SJCRH30 (cell line): Measurements from ENCODE around the gene IL17C. TPM values are rescaled to one million over a fixed set of nuclear protein-coding genes. Genes with fewer than 3 reads are reported as not detected.

ENCODE experiments used
- DNase-seq, 2 experiments: peaks; one replicate each; pipeline ENCODE4 v3.0.0-alpha.2; 2015 to 2020
- H3K27ac ChIP-seq: fragments of 250-450 bp; sonication (Bioruptor Pico); 2 replicates; pipeline ENCODE4 v1.5.1; 2020; ENCODE audit warnings: mild to moderate bottlenecking, moderate library complexity
- H3K27me3 ChIP-seq: fragments of 250-450 bp; sonication (Bioruptor Pico); 2 replicates; pipeline ENCODE4 v1.5.1; 2020; ENCODE audit warnings: mild to moderate bottlenecking, moderate library complexity
- H3K36me3 ChIP-seq: fragments of 250-450 bp; sonication (Bioruptor Pico); 2 replicates; pipeline ENCODE4 v1.5.1; 2020; ENCODE audit warnings: mild to moderate bottlenecking, moderate library complexity
- H3K4me1 ChIP-seq: fragments of 250-450 bp; sonication (Bioruptor Pico); 2 replicates; pipeline ENCODE4 v1.5.1; 2020; ENCODE audit warnings: mild to moderate bottlenecking, moderate library complexity
- H3K4me3 ChIP-seq: fragments of 250-450 bp; sonication (Bioruptor Pico); 2 replicates; pipeline ENCODE4 v1.5.1; 2020; ENCODE audit warnings: mild to moderate bottlenecking, moderate library complexity
- H3K9me3 ChIP-seq: fragments of 250-450 bp; sonication (Bioruptor Pico); replicated peaks from 2 replicates; pipeline ENCODE4 v1.5.1; 2020; ENCODE audit warnings: mild to moderate bottlenecking, moderate library complexity
- total RNA-seq: library from RNA; depleted of rRNA; stranded (reverse); fragments of >200 nt; shearing (Covaris generic); gene quantifications from 2 replicates; pipeline ENCODE4 v1.2.3, GENCODE V29; 2014

Gene IL17C
- total RNA-seq, 1 experiment from 2014 or later, result not detected

- no peak overlapping the region for H3K27ac ChIP-seq
- H3K9me3 ChIP-seq, result no peaks in the 10 kb centered on the region
- no peak for DNase-seq
Observed at GRCh38 chr16:88651989-88652761, 13.8 kb downstream of the IL17C start.

GRCh38 chr16:88652762-88653063 is 14.3 kb downstream of the IL17C start:
- H3K36me3 ChIP-seq, result no peaks in the 10 kb centered on the region
- H3K9me3 ChIP-seq, result no peaks in the 10 kb centered on the region
- no peak for DNase-seq

More at GRCh38 chr16:88651989-88652761, 13.8 kb downstream of the IL17C start:
- H3K36me3 ChIP-seq, result no peaks in the 10 kb centered on the region
- no peaks in the 10 kb centered on the region for H3K27me3 ChIP-seq
- H3K4me1 ChIP-seq, result peaks cover 9% of the 10 kb centered on the region; the same call in 1 of the 2 replicates
- H3K4me3 ChIP-seq, result no peak overlapping the region

GRCh38 chr16:88653101-88653500 is 14.7 kb downstream of the IL17C start:
- Histone ChIP-seq H3K27ac (no peak overlapping the region), H3K9me3 (no peaks in the 10 kb centered on the region), H3K27me3 (no peaks in the 10 kb centered on the region), H3K4me3 (no peak overlapping the region), H3K36me3 (no peaks in the 10 kb centered on the region), H3K4me1 (peaks cover 9% of the 10 kb centered on the region; the same call in 1 of the 2 replicates)
- no peak for DNase-seq

More at GRCh38 chr16:88652762-88653063, 14.3 kb downstream of the IL17C start:
- H3K4me3 ChIP-seq, result no peak overlapping the region
- H3K4me1 ChIP-seq, result peaks cover 9% of the 10 kb centered on the region; the same call in 1 of the 2 replicates
- H3K27ac ChIP-seq, result no peak overlapping the region
- no peaks in the 10 kb centered on the region for H3K27me3 ChIP-seq

DNA sequence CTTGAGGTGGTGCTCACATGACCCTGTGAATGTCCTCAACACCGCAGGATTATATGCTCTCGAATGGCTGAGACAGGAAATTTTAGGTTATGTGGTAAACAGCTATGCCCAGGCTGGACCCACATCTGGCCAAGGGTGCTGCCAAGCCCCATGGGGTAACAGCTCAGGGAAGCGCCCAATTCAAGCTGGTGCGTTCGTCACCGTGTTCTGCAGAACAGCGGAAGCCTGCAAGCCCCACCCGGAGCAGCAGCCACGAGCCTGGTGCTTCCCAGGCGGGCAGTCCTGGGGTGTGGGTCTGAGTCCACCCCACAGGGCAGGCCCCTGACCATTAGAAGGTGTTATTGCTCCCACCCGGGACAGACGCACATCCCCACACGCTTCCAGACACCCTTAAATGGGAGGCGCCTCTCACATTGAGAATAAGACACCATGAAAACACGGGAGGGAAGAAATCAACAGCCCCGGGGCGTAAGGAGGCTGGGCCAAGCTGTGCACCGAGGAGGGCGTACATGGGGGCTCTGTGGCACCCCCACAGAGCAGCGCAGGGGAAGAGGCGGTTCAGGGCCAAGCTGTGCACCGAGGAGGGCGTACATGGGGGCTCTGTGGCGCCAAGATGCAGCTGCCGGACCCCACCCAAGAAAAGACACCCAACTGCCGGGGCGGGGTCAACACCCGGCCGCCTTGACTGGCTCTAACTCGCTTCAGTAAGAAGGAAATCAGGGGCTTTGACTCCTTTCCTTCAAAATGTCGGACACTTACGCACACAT is 15.4 kb downstream of the IL17C start:
- no peak for DNase-seq
- no peaks in the 10 kb centered on the region for H3K9me3 ChIP-seq
- H3K27me3 ChIP-seq, result no peaks in the 10 kb centered on the region
- no peak overlapping the region for H3K27ac ChIP-seq
- H3K4me3 ChIP-seq, result no peak overlapping the region
- H3K36me3 ChIP-seq, result no peaks in the 10 kb centered on the region
- H3K4me1 ChIP-seq, result peaks cover 9% of the 10 kb centered on the region; the same call in 1 of the 2 replicates

GRCh38 chr16:88654363-88655052 is 16.1 kb downstream of the IL17C start:
- no peak overlapping the region for H3K4me3 ChIP-seq
- H3K27me3 ChIP-seq, result no peaks in the 10 kb centered on the region
- DNase-seq, result no peak
- no peaks in the 10 kb centered on the region for H3K9me3 ChIP-seq
- H3K36me3 ChIP-seq, result no peaks in the 10 kb centered on the region
- peaks cover 7% of the 10 kb centered on the region; the same call in 1 of the 2 replicates for H3K4me1 ChIP-seq
- H3K27ac ChIP-seq, result no peak overlapping the region

DNA sequence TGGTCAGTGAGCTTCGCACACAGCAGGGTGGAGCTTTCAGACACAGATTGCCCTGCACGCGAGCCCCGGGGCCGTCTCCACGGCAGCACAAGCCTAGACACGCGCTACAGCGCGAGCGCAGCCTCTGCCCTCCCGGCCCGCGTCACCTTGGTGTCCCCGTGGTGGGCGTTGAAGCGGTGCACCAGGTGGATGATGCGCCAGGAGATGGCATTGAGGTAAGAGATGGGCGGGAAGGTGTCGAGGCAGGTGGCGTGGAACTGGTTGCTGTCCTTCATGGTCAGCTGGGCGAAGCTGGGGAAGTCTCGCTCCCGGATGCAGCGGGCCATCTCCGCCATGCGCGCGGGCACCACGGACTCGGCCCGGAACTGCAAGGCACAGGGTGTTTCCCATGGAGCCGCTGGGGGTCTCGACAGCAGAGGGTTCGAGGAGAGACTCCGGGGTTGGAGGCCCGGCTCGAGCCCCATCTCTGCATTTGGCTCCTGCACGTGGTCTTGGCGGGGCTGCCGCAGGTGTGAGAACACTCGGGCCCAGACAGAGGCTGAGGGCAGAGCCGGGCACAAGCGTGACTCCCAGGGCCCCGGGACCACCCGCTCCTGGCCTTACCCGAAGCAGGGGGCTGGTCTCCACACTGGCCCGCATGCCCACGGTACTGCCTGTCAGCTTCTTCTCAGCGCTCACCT is 16.8 kb downstream of the IL17C start:
- Histone ChIP-seq H3K36me3 (no peaks in the 10 kb centered on the region), H3K27ac (no peak overlapping the region), H3K4me3 (no peak overlapping the region), H3K4me1 (peaks cover 3% of the 10 kb centered on the region; the same call in 1 of the 2 replicates), H3K27me3 (no peaks in the 10 kb centered on the region), H3K9me3 (no peaks in the 10 kb centered on the region)
- DNase-seq, result no peak

DNA sequence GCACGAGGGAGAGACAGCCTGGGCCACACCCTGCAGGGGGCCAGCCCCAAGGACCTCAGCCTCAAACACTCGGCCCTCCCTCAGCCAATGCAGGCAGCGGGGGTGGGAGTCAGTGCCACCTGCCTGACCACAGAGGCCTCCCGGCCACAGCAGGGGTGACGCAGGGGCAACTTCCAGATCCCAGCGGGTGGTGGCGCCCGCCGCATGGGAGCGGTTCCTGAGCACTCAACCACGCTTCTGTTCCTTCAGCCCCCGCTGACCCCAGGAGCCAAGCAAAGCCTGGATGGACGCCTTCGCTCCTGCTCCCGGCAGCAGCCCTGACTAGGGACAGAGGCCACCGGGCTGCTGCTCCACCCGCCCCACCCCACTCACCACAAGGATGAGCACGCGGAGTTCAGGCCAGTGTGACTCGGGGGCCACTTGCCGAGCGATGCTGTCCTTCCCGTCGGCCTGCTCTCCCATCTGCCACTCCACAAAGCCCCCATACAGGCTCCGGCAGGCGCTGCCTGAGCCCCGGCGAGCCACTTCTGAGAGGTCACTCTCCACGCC is 17.4 kb downstream of the IL17C start:
- Histone ChIP-seq H3K9me3 (no peaks in the 10 kb centered on the region), H3K4me3 (no peak overlapping the region), H3K4me1 (peaks cover 3% of the 10 kb centered on the region; the same call in 1 of the 2 replicates), H3K27me3 (no peaks in the 10 kb centered on the region), H3K36me3 (no peaks in the 10 kb centered on the region), H3K27ac (no peak overlapping the region)
- no peak for DNase-seq

- Histone ChIP-seq H3K36me3 (no peaks in the 10 kb centered on the region), H3K4me1 (no peaks in the 10 kb centered on the region; the same call in 1 of the 2 replicates), H3K4me3 (no peak overlapping the region), H3K27me3 (no peaks in the 10 kb centered on the region), H3K27ac (no peak overlapping the region), H3K9me3 (no peaks in the 10 kb centered on the region)
- no peak for DNase-seq
Observed at GRCh38 chr16:88656291-88656980, 18.1 kb downstream of the IL17C start.

- H3K4me3 ChIP-seq, result no peak overlapping the region
- no peaks in the 10 kb centered on the region for H3K4me1 ChIP-seq
- DNase-seq, result no peak
- no peaks in the 10 kb centered on the region for H3K36me3 ChIP-seq
- H3K27me3 ChIP-seq, result no peaks in the 10 kb centered on the region
- H3K27ac ChIP-seq, result no peak overlapping the region
- H3K9me3 ChIP-seq, result no peaks in the 10 kb centered on the region
Observed at GRCh38 chr16:88657371-88657770, 19.0 kb downstream of the IL17C start.

GRCh38 chr16:88658714-88659113 is 20.3 kb downstream of the IL17C start:
- H3K4me3 ChIP-seq, result no peak overlapping the region
- H3K9me3 ChIP-seq, result no peaks in the 10 kb centered on the region
- no peak for DNase-seq
- H3K27me3 ChIP-seq, result no peaks in the 10 kb centered on the region
- no peak overlapping the region for H3K27ac ChIP-seq
- no peaks in the 10 kb centered on the region for H3K4me1 ChIP-seq
- H3K36me3 ChIP-seq, result no peaks in the 10 kb centered on the region

- Histone ChIP-seq H3K4me1 (no peaks in the 10 kb centered on the region), H3K27me3 (no peaks in the 10 kb centered on the region), H3K27ac (no peak overlapping the region), H3K9me3 (no peaks in the 10 kb centered on the region), H3K36me3 (no peaks in the 10 kb centered on the region), H3K4me3 (no peak overlapping the region)
- DNase-seq, result no peak
Observed at GRCh38 chr16:88659160-88659559, 20.8 kb downstream of the IL17C start.

GRCh38 chr16:88661468-88661867 is 23.1 kb downstream of the IL17C start:
- DNase-seq, result no peak
- Histone ChIP-seq H3K9me3 (no peaks in the 10 kb centered on the region), H3K4me1 (no peaks in the 10 kb centered on the region), H3K36me3 (no peaks in the 10 kb centered on the region), H3K27me3 (no peaks in the 10 kb centered on the region), H3K27ac (no peak overlapping the region), H3K4me3 (no peak overlapping the region)

GRCh38 chr16:88662222-88662842 is 24.0 kb downstream of the IL17C start:
- H3K27me3 ChIP-seq, result no peaks in the 10 kb centered on the region
- H3K36me3 ChIP-seq, result no peaks in the 10 kb centered on the region
- peak overlapping the region; percentile 87 for H3K4me3 ChIP-seq
- H3K4me1 ChIP-seq, result no peaks in the 10 kb centered on the region
- no peak overlapping the region for H3K27ac ChIP-seq
- no peaks in the 10 kb centered on the region for H3K9me3 ChIP-seq
- DNase-seq, result no peak
